IMR-90 (cell line): ENCODE measurements around the gene ARHGEF16.

Experiments used
- BHLHE40 ChIP-seq: fragments of 150-350 bp; IDR thresholded peaks from 2 replicates; pipeline ENCODE4 v1.6.1; 2016; ENCODE audit warnings: mild to moderate bottlenecking, low read depth, low read length
- CEBPB ChIP-seq: IDR thresholded peaks from 2 replicates; pipeline ENCODE4 v1.6.1; 2012; ENCODE audit warnings: low read depth, low read length, improper control_type of control experiment
- CTCF ChIP-seq: conservative IDR thresholded peaks from 2 replicates; pipeline ENCODE4 v1.5.1; 2012; ENCODE audit warnings: mild to moderate bottlenecking, low read depth, low read length, improper control_type of control experiment
- ELK1 ChIP-seq: fragments of 150-350 bp; IDR thresholded peaks from 2 replicates; pipeline ENCODE4 v1.6.1; 2016; ENCODE audit warnings: low read depth, mild to moderate bottlenecking, low read length, moderate library complexity, borderline replicate concordance
- MAFK ChIP-seq: IDR thresholded peaks from 2 replicates; pipeline ENCODE4 v1.6.1; 2012; ENCODE audit warnings: low read depth, low read length, improper control_type of control experiment
- MAZ ChIP-seq: IDR thresholded peaks from 2 replicates; pipeline ENCODE4 v1.6.1; 2012; ENCODE audit warnings: low read depth, mild to moderate bottlenecking, low read length, improper control_type of control experiment, moderate library complexity, borderline replicate concordance
- MXI1 ChIP-seq: IDR thresholded peaks from 2 replicates; pipeline ENCODE4 v1.6.1; 2012; ENCODE audit warnings: low read depth, mild to moderate bottlenecking, low read length, moderate library complexity, borderline replicate concordance
- NFE2L2 ChIP-seq: fragments of 150-350 bp; IDR thresholded peaks from 2 replicates; pipeline ENCODE4 v1.6.1; 2016; ENCODE audit warnings: low read depth, mild to moderate bottlenecking, low read length
- POLR2A ChIP-seq: IDR thresholded peaks from 2 replicates; pipeline ENCODE4 v1.6.1; 2012; ENCODE audit warnings: mild to moderate bottlenecking, low read depth, low read length
- RAD21 ChIP-seq: IDR thresholded peaks from 2 replicates; pipeline ENCODE4 v1.6.1; 2012; ENCODE audit warnings: low read length, improper control_type of control experiment
- RCOR1 ChIP-seq: IDR thresholded peaks from 2 replicates; pipeline ENCODE4 v1.6.1; 2012; ENCODE audit warnings: mild to moderate bottlenecking, low read length, improper control_type of control experiment; ENCODE audit not compliant: insufficient replicate concordance
- RFX5 ChIP-seq: IDR thresholded peaks from 2 replicates; pipeline ENCODE4 v1.8.0; 2012; ENCODE audit warnings: low read depth, mild to moderate bottlenecking, low read length, moderate library complexity
- SMC3 ChIP-seq: fragments of 150-350 bp; IDR thresholded peaks from 2 replicates; pipeline ENCODE4 v1.6.1; 2016; ENCODE audit warnings: low read depth, mild to moderate bottlenecking, antibody characterized with exemption, low read length, moderate library complexity
- USF2 ChIP-seq: fragments of 150-350 bp; IDR thresholded peaks from 2 replicates; pipeline ENCODE4 v1.6.1; 2017; ENCODE audit warnings: mild to moderate bottlenecking, antibody characterized with exemption, low read length, low read depth

- TF ChIP-seq CTCF (no peak), RFX5 (no peak), RAD21 (no peak), USF2 (no peak), POLR2A (no peak), SMC3 (no peak), CEBPB (no peak), NFE2L2 (no peak), MAZ (no peak), BHLHE40 (no peak), MXI1 (no peak), MAFK (no peak), RCOR1 (no peak), ELK1 (no peak)
Measured at GRCh38 chr1:3444298-3444697, 10.2 kb upstream of the ARHGEF16 start.
